ENCODE data around the gene SHC1. TPM values are rescaled to one million over a fixed set of nuclear protein-coding genes. Genes with fewer than 3 reads are reported as not detected.

Gene SHC1
- total RNA-seq, 1 donor from 2014 or later: 92.5 TPM

DNA sequence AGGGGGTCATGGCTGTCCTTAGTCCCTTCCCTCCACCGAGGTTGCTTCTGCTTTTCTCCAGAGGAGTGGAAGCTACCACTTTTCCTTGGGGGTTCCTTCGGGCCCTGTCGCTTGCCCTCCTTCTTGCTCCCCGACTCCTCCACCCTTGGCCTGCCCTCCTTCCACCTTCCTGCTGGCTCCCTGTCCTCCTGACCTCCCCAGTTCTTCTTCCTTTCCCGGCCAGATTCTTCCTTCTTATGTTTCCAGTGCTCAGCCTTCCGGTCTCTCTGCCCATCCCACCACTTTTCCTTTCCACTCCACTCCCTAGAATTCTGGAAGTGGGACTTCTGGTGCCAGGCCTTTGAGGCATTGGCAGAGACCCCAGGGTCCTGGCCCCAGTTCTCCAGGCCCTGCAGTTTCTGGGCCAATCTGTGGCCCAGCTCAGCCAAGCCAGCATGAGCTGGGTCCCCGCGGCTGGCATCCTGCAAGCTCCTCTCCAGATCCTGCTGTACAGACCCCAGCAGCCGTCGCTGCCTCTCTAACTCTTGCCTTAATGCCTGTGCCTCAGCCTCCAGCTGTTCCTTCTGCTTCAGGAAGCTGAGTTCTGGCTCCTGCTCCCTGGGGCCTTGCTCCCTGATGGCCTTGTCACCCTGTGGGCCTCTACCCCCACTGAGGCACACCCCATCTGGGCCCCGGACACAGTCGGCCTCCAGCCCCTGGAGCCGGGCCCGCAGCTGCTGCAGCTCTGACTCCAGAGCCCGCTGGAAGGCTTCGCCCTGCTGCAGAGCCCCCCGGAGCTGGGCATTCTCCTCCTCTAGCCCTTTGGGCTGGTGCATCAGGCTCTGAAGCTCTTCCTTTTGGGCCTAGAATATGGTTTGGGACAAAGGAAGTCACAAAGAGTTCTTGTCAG lies 24.3 kb downstream of the SHC1 start:
- intact Hi-C loops (cut with DNase I): no loop called here
- DNase-seq (ENCODE audit: low spot score) (no peak), ATAC-seq (no peak)

DNA sequence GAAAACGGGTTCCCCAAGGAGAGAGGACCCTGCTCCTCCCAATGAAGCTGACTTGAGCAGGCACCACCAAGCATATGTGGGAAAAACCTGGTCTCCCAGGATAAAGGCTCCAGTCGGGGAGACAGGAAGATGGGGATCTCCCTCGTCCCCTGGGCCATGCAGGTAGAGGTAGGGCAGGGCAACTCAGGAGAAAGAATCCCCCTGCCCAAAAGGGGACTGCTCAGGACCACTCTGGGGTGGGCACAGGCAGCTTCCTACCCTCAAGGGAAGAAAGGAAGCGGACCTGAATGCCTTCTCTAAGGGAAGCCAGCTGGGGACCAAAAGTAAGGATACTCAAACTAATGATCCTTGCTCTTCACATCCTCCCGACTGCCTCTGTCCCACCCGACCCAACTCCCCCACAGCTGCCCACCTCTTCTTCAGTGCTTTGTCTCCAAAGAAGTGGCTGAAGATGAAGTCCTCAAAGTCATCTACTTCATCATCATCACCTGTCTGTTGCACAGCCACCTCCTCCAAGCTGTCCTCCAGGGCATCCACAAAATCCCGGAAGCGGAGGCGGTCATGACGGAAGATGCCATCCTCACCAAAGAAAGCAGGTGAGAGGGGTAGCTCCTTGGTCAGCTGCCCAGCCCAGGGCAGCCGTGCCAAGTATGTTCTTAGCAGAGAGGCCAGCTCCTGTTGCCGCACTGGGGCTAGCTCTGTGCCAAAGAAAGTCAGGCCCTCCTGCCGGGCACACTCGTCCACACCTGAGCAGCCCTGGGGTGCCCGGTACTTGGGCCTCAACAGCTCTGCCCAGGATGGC lies 25.2 kb downstream of the SHC1 start:
- intact Hi-C loops (cut with DNase I): no loop called here
- no peak for ATAC-seq
- no peak for DNase-seq (ENCODE audit: low spot score)

DNA sequence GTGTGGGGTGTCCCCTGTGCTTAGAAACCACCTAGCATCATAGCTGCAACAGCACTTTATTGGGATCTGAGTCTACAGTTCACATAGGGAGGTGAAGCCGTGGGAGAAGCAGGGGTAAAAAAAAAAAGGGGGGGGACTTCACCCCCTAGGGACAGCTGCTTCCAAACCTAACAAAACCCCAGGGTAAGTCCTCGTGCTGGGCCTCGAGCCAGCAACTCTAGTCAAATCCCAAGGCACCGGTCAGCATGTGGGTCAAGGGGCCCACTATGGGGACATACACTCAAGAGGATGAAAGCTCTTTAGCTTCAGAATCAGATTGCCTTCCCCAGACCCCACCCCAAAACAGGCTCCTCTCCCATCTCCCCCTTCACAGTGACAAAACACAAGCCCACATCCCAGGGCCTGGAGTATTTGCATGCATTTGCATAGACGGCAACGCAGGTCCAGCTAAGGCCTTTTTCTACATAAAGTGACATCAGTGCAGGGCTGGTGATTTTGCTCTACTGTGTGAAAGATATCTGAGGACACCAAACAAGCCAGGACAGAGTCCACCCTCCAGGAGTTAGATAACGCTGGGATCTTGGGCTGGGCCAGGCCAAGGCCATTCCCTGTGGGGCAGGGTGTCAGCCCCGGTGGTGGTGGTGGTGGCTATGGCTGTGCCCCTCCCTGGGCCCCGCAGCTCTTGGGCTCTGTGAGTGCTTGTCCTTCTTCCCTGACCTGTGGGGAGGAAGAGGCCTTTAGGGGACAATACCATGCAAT lies 26.0 kb downstream of the SHC1 start:
- ATAC-seq: no peak
- no peak for DNase-seq (ENCODE audit: low spot score)
- intact Hi-C loops (cut with DNase I): no loop called here

DNA sequence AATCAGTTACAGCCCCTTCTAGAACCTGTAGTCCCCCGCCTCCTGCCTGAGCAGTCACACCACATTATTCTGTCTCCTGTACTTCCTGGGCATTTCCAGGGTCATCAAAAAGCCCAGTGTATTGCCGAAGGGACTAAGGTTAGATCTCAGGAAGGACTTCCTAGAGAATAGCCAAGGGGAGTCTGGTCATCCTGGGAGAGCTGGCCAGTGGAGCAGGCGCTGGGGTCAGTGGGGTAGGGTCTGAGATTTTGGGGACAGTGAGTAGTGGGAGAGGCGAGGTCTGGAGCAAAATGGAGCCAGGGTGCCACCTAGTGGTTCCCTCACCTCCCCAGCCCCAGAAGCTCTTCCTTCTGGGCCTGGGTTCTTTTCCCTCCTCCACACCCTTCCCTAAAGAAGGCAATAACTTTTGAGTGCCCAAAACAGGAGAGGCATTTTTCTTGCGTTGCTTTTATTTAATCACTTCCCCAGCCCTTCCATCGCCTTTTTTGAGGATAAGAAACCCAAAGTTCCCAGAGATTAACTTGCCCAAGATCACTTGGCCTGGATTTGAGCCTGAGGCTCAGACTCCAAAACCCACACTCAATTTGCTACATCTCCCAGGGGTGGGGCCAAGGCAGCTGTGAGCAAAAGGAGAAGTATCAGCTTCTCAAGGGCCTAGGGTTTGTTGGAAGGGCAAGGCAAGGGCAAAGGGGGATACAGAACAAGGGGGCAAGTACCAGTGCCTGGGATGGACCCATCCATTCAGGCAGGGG lies 26.7 kb downstream of the SHC1 start:
- peak; percentile 58 for ATAC-seq
- no peak for DNase-seq (ENCODE audit: low spot score)
- intact Hi-C loops (cut with DNase I): no loop called here

DNA sequence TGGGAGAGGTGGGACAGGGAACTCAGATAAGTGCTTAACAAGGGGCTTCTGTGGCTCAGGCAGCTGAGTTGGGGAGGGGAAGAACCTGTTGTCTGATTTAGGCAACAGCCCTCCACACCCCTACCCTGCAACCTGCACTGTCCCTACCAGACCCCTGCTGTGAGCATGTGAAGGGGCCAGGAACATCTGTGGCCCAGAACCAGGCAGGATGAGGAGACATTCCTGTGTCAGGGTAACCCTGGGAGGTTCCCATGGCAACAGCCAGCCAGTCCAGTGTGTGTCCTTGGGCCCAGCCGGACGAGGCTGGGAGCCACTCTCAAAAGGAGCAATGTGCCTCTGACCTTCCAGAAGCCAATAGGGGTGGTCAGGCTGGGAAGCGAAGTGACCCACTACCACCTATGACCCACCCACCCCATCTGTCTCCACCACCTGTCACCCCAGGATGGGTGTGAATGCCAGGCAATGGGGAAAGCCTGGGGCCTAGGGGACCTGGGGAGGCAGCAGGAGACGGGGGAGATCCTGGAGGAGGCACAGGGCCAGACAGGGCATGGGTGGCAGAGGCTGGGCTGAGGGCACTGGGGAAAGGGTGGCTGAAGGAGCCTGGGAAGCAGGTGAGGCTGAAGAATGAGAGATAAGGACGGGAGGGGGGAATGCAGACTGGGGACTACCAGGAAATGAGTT lies 29.1 kb downstream of the SHC1 start:
- no peak for ATAC-seq
- no peak for DNase-seq (ENCODE audit: low spot score)
- intact Hi-C loops (cut with DNase I): no loop called here

DNA sequence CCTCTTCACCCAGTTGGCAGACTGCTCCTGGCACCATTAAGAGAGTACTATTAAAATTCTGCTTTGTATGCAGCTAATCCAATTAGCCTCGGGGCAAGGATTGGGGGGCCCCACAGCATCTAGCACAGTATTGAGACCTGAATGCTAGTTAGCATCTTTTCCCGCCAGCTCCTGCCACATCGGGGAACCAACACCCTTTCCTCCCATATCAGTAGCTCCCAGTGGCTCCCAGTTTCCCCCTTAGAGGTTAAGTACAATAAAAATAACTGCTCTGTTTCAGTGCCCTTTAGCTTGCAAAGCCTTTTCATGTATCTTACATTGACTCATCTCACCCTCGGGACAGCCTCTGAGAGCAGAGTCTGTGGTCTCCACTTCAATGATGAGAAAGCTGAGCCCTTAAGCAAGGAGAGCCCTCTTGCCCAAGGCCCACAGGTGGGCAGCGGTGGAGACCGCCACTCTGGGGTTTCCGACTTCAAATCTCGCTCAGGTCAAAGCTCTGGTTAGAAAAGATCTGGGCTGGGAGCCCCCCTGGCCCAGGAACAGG lies 29.8 kb downstream of the SHC1 start:
- DNase-seq (ENCODE audit: low spot score) (no peak), ATAC-seq (no peak)
- intact Hi-C loops (cut with DNase I): no loop called here

DNA sequence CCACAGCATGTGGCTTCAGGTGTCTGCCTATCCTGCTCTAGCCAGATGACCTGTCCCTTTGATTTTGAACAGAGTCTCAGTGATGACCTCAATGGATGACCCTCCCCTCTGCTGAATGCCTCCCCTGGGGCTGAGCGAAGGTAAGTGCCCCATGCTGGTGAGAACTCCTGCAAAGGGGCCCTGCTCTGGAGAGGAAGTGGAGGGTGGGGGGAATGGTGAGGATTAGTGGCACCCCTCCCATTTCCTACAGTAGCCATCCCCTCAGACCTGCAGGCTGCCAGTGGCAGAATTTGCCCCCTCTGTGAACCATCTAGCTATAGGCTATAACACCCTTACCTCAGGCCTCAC lies 30.4 kb downstream of the SHC1 start:
- no peak for ATAC-seq
- no peak for DNase-seq (ENCODE audit: low spot score)
- intact Hi-C loops (cut with DNase I): no loop called here

DNA sequence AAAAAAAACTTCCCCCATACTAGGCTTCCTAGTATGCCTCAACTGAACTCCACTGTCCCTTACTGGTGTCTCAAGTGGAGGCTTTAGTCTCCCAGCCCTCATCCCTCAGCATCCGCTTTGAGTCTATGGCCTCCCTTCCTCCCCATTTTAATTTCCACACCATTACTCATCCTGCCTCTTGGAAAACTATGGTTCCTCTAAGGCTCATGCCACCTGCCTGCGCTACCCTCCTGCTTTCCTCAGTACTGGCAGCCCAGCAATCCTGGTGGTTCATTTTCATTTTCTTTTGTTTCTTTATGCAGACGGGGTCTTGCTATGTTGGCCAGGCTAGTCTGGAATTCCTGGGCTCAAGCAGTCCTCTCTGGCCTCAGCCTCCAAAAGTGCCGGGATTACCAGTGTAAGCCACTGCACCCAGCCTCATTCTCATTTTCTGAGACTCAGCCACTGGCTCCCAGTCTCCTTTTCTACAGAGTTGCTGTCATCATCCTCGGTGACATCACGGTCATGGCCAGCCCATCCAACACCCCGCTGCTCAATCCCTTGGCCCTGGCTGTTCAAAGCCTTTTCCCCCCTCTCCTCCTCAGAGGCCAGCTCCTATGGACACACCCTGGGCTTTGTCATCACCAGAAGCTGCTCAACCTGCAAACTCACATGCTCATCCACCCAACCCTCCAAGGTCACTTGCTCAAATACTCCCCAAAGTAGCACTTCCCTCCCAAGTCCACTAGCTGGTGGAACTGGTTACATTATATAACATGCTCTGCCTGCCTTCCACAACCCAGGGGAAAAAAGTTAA lies 31.7 kb downstream of the SHC1 start:
- ATAC-seq (no peak), DNase-seq (ENCODE audit: low spot score) (no peak)
- intact Hi-C loops (cut with DNase I): no loop called here

DNA sequence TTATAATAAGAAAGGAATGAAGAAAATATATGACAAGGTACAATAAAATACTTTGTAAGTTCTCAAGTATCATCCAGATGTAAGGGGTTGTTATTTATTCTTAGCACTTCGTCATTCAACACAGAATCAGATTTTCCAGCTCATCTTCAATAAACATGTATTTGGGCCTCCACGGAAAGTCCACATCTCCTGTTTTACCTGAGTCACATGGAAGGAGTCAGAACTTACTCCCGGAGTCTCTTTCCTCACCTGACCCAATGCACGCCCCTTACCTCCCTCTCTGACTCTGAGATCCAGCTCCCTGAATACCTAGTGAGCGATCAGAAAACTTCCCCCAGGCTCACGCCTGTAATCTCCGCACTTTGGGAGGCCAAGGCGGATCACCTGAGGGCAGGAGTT lies 32.6 kb downstream of the SHC1 start:
- ATAC-seq (no peak), DNase-seq (ENCODE audit: low spot score) (no peak)
- intact Hi-C loops (cut with DNase I): no loop called here

DNA sequence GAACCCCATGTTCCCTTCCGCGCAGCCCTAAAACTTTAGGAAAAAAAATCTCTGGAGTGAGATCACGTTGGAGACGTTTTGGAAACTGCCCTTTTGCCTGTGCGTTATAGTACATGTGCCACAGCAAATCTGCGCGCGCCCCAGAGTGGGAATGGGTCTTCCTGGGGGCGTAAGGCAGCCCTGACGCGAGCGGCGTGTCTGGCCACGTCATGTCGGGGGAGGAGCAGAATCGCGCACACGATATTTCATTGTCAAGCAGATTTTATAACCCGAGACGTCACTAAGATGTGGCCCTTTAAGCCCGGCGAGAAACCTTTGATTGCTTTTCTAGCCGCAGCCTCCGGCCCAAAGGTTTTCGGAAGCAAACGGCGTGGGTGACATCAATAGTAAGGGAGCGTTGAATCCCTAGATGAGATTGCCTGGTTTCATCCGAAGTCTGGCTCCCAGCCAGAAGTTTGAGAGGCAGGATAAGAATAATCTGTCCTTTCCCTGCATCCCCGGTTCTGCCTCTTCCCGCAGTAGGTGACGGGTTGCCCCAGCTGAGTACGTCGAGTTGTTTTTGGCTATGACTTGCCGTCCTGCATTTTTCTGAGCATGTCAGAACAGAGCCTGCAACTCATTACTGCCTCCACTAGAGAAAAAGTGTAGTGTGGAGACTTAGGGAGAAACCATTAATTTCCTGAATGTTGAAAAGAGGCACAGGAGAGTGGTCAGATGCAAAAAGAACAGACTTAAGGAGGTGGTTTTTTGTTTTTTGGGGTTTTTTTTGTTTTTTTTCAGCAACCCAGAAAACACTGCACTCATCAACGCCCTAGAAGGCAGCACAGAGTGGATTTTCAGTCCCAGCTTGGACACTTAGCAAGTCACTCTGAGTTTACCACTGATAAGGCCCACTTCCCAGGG lies 33.2 kb downstream of the SHC1 start:
- intact Hi-C loops (cut with DNase I): no loop called here
- DNase-seq (ENCODE audit: low spot score) (peak; percentile 95), ATAC-seq (peak; percentile 95)

DNA sequence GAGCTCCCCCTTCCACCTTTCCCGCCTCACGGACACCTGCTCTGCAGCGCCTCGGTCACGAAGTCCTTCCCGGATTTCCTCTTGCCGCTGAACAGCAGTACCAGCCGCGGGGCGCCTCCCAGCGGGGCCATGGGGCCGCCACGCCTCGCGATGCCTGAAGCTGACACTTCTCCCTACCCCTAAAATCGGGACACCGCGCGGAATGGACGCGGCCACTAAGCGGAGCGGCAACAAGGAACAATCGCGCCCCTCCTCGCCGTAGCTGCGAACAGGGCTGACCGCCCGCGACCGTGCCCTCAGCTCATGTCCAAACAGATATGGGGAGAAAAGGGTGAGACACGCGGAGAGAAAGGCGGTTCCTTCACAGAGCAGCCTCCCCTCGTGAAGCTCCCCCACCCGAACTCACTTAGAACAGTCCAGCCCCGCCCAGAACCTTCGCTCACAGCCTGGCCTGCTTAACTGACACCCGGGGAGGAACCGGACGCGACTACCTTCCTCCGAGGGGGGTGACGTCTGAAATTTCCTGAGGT lies 33.9 kb downstream of the SHC1 start, which contains the start of gene PMVK:
Gene PMVK, minus strand, starts transcription at position 165 of the 530 bp plus-strand sequence. Its CDS starts 34 bp downstream, at position 131.
- intact Hi-C loops (cut with DNase I): no loop called here
- ATAC-seq (peak; percentile 97), DNase-seq (ENCODE audit: low spot score) (peak; percentile 96)

DNA sequence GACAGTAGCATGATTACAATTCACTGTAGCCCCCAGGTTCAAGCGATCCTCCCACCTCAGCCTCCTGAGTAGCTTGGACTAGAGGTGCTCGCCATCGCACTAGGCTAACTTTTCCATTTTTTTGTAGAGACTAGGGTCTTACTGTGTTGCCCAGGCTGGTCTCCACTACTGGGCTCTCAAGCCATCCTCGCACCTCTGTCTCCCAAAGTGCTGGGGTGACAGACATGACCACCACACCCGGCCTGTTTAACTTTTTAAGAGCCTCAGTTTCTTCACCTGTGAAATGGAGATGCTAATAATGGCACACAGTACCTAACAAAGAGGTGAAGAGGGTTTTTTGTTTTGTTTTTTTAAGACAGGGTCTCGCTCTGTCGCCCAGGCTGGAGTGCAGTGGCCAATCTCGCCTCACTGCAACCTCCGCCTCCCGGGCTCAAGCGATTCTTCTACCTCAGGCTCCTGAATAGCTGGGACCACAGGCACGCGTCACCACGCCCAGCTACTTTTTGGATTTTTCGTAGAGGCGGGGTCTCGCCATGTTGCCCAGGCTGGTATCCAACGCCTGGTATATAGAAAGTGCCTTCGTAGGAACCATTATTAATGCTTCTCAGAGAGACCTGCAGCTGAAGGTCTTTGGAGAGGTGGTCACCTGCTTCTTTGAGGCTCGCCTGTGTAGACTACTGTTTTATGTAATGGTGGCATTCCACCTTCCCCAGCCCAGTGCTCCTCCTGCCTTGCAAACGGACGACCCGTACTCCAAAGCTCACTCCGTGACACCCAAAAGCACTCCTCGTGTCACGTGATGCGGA lies 34.6 kb downstream of the SHC1 start:
- intact Hi-C loops (cut with DNase I): no loop called here
- DNase-seq (ENCODE audit: low spot score) (no peak), ATAC-seq (no peak)

DNA sequence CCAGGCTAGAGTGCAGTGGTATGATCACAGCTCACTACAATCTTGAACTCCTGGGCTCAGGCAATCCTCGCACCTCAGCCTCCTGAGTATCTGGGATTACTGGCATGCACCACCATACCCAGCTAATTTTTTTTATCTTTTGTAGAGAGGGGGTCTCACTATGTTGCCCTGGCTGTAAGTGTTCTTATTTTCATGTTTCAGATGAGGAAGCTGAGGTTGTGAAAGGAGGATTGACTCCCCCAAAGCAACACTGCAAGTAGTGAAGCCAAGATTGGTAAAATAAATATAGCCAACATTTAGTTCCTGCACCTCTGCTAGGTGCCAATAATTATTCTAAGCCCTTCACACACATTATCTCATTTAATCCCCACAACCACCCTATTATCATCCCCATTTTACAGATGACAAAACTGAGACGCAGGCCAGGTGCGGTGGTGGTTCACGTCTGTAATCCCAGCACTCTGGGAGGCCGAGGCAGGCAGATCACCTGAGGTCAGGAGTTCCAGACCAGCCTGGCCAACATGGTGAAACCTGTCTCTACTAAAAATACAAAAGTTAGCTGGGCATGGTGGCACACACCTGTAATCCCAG lies 36.1 kb downstream of the SHC1 start:
- no peak for DNase-seq (ENCODE audit: low spot score)
- no peak for ATAC-seq
- intact Hi-C loops (cut with DNase I): no loop called here

DNA sequence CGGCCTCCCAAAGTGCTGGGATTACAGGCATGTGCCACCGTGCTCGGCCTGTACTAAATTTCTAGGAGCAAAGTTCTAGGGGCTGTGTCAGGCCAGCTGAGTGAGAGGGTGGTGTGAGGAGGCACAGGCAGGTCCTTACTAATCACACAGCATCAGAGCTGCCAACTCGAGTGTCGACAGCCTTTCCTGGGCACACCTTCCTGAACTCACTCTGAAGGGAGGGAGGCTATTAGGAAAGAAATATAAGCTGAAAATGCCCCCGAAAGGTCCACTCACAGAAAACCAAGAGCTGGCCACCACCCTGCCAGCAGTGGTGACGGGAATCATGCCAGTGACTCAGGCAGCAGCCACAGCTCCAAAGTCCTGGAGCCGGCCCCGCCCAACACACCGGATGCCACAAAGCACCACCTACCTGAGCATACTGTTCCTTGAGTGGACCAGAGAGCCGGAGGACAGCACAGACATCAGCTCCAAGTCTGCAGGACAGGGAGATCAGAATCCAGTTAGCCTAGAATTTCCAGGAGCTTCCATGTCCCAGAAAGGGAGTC lies 38.5 kb downstream of the SHC1 start:
- no peak for ATAC-seq
- no peak for DNase-seq (ENCODE audit: low spot score)
- intact Hi-C loops (cut with DNase I): no loop called here

DNA sequence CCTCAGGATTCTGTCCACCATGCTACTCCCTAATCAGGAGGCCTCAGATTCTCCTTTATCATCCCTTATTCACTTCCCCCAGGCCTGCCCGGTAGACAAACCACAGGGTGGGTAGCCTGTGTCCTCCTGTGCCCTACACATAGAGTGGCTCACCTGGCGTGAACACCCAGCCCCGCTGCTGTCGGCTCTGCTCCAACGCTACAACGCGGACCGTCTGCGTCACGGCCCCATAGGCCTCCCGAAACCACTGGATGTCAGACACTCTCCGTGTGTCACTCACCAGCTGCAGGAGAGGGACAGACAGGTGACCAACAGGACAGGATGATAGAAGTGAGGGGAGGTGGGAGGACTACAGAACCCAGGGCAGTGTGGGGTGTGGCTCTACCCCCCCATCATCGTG lies 44.3 kb downstream of the SHC1 start:
- no peak for ATAC-seq
- no peak for DNase-seq (ENCODE audit: low spot score)
- intact Hi-C loops (cut with DNase I): no loop called here

Data from sciatic nerve (tissue), 2 donors.